GM19193 (cell line): ENCODE results near the gene TMTC2.

Source experiments
- POLR2A ChIP-seq: IDR thresholded peaks from 4 replicates; pipeline ENCODE4 v1.6.1; 2011; ENCODE audit not compliant: insufficient read depth, insufficient read length; ENCODE audit errors: extremely low read depth

Gene TMTC2

GRCh38 chr12:82686168-82687020 is at the start of gene TMTC2:
TSS of gene TMTC2 (plus strand) at chr12:82686906.
- TF ChIP-seq POLR2A = peak; percentile 81

GRCh38 chr12:82638324-82638723 is 48.4 kb upstream of the TMTC2 start:
- no peak for TF ChIP-seq POLR2A

- no peak for TF ChIP-seq POLR2A
Observed at GRCh38 chr12:82644896-82645295, 41.8 kb upstream of the TMTC2 start.

DNA sequence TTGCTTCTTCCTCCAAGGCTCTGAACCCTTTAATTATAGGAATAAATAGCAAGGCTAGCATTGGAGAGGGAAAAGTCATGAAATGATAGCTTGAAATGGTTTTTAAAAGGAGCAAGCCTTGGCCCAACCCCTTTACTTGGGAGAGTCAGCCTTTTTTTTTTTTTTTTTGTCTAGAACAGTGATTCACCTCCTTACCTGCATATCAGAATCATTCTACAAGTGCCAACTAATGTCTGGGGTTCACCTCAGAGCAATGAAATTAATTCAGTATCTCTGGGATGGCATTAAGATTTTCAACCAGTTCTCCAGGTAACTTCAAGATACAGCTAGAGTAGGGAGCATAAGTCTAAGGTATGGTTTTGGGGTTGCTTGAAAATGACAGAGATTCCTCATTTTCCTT is 41.3 kb upstream of the TMTC2 start:
- no peak for TF ChIP-seq POLR2A

GRCh38 chr12:82647853-82648252 is 38.9 kb upstream of the TMTC2 start:
- TF ChIP-seq POLR2A = no peak

DNA sequence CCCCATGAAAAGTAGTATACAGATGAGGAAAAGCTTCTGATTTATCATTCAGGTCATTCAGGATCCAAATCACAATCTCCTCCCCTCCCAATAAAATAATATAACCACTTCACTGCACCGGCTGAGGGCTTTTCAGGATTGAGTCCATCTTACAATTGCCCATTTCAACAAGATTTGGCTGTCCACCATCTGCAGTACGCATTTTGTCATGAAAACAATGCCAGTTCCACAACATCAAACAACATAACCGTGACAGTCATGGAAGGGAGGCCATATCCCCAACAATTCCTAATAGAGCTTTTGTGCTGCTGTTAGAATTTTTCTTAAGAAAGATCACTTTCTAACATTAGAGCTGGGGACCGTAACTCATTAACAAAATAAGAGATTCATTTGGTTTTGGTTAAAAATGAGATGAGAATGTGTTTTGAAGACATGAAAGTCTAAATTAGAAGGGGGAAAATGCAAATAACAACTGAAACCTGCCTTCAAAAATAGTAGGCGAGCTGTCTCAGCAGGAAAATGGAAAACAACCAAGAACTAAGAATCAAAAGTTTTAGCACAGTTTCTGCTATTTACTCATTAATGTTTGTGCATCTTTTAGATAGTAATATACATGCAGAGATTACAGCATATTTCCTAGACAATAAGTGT is 38.3 kb upstream of the TMTC2 start:
- TF ChIP-seq POLR2A = no peak

- no peak for TF ChIP-seq POLR2A
Observed at GRCh38 chr12:82650627-82651337, 35.9 kb upstream of the TMTC2 start.

GRCh38 chr12:82651489-82651888 is 35.2 kb upstream of the TMTC2 start:
- no peak for TF ChIP-seq POLR2A

- TF ChIP-seq POLR2A = no peak
Observed at GRCh38 chr12:82652071-82652470, 34.6 kb upstream of the TMTC2 start.

DNA sequence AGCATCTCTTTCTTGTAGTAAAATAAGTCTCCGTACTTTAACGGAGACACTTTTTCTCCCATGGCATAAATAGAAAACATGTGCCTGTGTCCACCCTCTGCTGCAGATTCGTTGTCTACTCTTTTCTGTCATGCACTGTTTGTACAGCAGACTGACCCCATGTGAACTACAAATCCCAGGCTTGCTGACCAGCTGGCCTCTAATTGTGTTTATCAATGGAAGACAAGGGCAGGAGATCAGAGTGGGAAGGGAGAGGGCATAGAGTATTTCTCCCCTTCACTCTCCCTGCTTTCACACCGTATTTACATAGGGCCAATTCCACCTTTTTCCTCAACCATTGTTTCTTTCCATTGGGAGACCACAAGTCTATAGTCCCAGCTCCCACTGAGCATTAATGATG is 31.0 kb upstream of the TMTC2 start:
- TF ChIP-seq POLR2A = no peak

GRCh38 chr12:82659343-82660207 is 27.1 kb upstream of the TMTC2 start:
- TF ChIP-seq POLR2A = no peak

GRCh38 chr12:82660541-82661325 is 26.0 kb upstream of the TMTC2 start:
- no peak for TF ChIP-seq POLR2A

- TF ChIP-seq POLR2A = no peak
Observed at GRCh38 chr12:82663893-82664292, 22.8 kb upstream of the TMTC2 start.
